Liver (tissue), 9 donors: ENCODE data around the gene PPFIBP1. TPM values are rescaled to one million over a fixed set of nuclear protein-coding genes. Genes with fewer than 3 reads are reported as not detected.
"Not testable (repeated sequence)": the region's sequence is repeated elsewhere in the genome, so short reads cannot be mapped to it uniquely, and the experiment has no call there.

Source experiments
- DNase-seq: peaks from one replicate; pipeline ENCODE4 v3.0.0-alpha.2; 2017; ENCODE audit warnings: low spot score
- H3K27ac ChIP-seq, 2 donors: one replicate each; pipeline ENCODE4 v1.7.0; 2013; ENCODE audit warnings: inconsistent platforms in 2 of 2, low read length in 2 of 2, control low read depth in 1 of 2, low read depth in 1 of 2, mild to moderate bottlenecking in 1 of 2
- H3K27me3 ChIP-seq, 4 donors: one replicate each; pipeline versions ENCODE4 v1.6.1 to v1.7.0; 2013; ENCODE audit warnings: low read length in 3 of 4, inconsistent platforms in 1 of 4, mild to moderate bottlenecking in 1 of 4, moderate library complexity in 1 of 4; ENCODE audit not compliant: control insufficient read depth in 4 of 4, insufficient read depth in 4 of 4
- H3K36me3 ChIP-seq, 4 donors: one replicate each; pipeline versions ENCODE4 v1.6.1 to v1.7.0; 2013; ENCODE audit warnings: low read length in 3 of 4, mild to moderate bottlenecking in 3 of 4, low read depth in 1 of 4, moderate library complexity in 1 of 4; ENCODE audit not compliant: control insufficient read depth in 4 of 4, insufficient read depth in 3 of 4
- H3K4me1 ChIP-seq, 4 donors: one replicate each; pipeline versions ENCODE4 v1.6.1 to v1.7.0; 2013; ENCODE audit warnings: low read length in 3 of 4, mild to moderate bottlenecking in 3 of 4, moderate library complexity in 1 of 4; ENCODE audit not compliant: control insufficient read depth in 4 of 4, insufficient read depth in 4 of 4
- H3K4me3 ChIP-seq, 3 donors: one replicate each; pipeline versions ENCODE4 v1.6.1 to v1.7.0; 2013; ENCODE audit warnings: low read length in 3 of 3, control low read depth in 1 of 3, low read depth in 1 of 3, mild to moderate bottlenecking in 1 of 3
- H3K9ac ChIP-seq, 2 donors: one replicate each; pipeline ENCODE4 v1.7.0; 2013; ENCODE audit warnings: low read length in 2 of 2, mild to moderate bottlenecking in 2 of 2, moderate library complexity in 2 of 2, control low read depth in 1 of 2, low read depth in 1 of 2
- H3K9me3 ChIP-seq, 4 donors: one replicate each; pipeline versions ENCODE4 v1.6.1 to v1.7.0; 2013; ENCODE audit warnings: low read length in 3 of 4; ENCODE audit not compliant: control insufficient read depth in 4 of 4
- FOXA1 ChIP-seq: IDR thresholded peaks from 2 replicates; pipeline ENCODE4 v1.6.1; 2016; ENCODE audit warnings: antibody characterized with exemption
- FOXA2 ChIP-seq: IDR thresholded peaks from 2 replicates; pipeline ENCODE4 v1.6.1; 2016; ENCODE audit warnings: antibody characterized with exemption
- GABPA ChIP-seq, 2 donors: IDR thresholded peaks in 1 of 2; conservative IDR thresholded peaks in 1 of 2; 2 replicates each; pipeline ENCODE4 v1.6.1; 2016; ENCODE audit warnings: antibody characterized with exemption in 2 of 2, mild to moderate bottlenecking in 1 of 2, moderate library complexity in 1 of 2
- HNF4A ChIP-seq, 2 donors: conservative IDR thresholded peaks; 2 replicates each; pipeline ENCODE4 v1.6.1; 2016; ENCODE audit warnings: antibody characterized with exemption in 2 of 2, mild to moderate bottlenecking in 2 of 2
- HNF4G ChIP-seq: IDR thresholded peaks from 2 replicates; pipeline ENCODE4 v1.6.1; 2016; ENCODE audit warnings: antibody characterized with exemption
- JUND ChIP-seq, 2 donors: IDR thresholded peaks; 2 replicates each; pipeline ENCODE4 v1.6.1; 2016; ENCODE audit warnings: antibody characterized with exemption in 2 of 2
- NR2F2 ChIP-seq: IDR thresholded peaks from 2 replicates; pipeline ENCODE4 v1.6.1; 2016; ENCODE audit warnings: antibody characterized with exemption
- RAD21 ChIP-seq, 2 donors: IDR thresholded peaks; 2 replicates each; pipeline ENCODE4 v1.6.1; 2016; ENCODE audit warnings: antibody characterized with exemption in 2 of 2, mild to moderate bottlenecking in 2 of 2
- RXRA ChIP-seq, 2 donors: IDR thresholded peaks; 2 replicates each; pipeline ENCODE4 v1.6.1; 2017 to 2018; ENCODE audit warnings: antibody characterized with exemption in 2 of 2, mild to moderate bottlenecking in 1 of 2
- SP1 ChIP-seq: IDR thresholded peaks from 2 replicates; pipeline ENCODE4 v1.6.1; 2018; ENCODE audit warnings: antibody characterized with exemption, mild to moderate bottlenecking
- TAF1 ChIP-seq: conservative IDR thresholded peaks from 2 replicates; pipeline ENCODE4 v1.6.1; 2016; ENCODE audit warnings: antibody characterized with exemption, mild to moderate bottlenecking
- YY1 ChIP-seq: IDR thresholded peaks from 2 replicates; pipeline ENCODE4 v1.6.1; 2016; ENCODE audit warnings: antibody characterized with exemption, mild to moderate bottlenecking
- WGBS: extraction: QIAGEN DNeasy Blood & Tissue Kit; methylation state at CpG from one replicate; pipeline ENCODE4 v1.1.7; 2013; 5-methylcytosine and 5-hydroxymethylcytosine counted together
- polyA plus RNA-seq, 2 donors: library from polyadenylated mRNA; stranded (reverse) in 1 of 2; unstranded in 1 of 2; fragments of 200-250 nt in 1 of 2; fragments of >200 nt in 1 of 2; fragmentation: Nextera tagmentation in 1 of 2; extraction: Ambion mirVana in 1 of 2; gene quantifications; one replicate each; pipeline versions ENCODE4 v1.2.1 to v1.2.3, GENCODE V29; 2013 to 2015
- total RNA-seq, 2 donors: library from RNA; depleted of rRNA; stranded (reverse); fragments of >200 nt; gene quantifications; one replicate each; pipeline ENCODE4 v1.2.3, GENCODE V29; 2014
- TF ChIP-seq, protein P1 (sequence below): IDR thresholded peaks from 2 replicates; pipeline ENCODE4 v1.6.1; 2016; ENCODE audit warnings: antibody characterized with exemption
- TF ChIP-seq, protein P2 (sequence below): IDR thresholded peaks from 2 replicates; pipeline ENCODE4 v1.6.1; 2016; ENCODE audit warnings: antibody characterized with exemption
- TF ChIP-seq, protein P3 (sequence below): IDR thresholded peaks from 2 replicates; pipeline ENCODE4 v1.6.1; 2016; ENCODE audit warnings: antibody characterized with exemption
- donor health status: healthy.
- donor health status: healthy.
- donor health status: healthy.
- donor health status: healthy.
- donor health status: healthy.

The PPFIBP1 gene
- total and polyA plus RNA-seq, 4 donors: 10.5 to 65.8 (median 17.4) TPM

DNA sequence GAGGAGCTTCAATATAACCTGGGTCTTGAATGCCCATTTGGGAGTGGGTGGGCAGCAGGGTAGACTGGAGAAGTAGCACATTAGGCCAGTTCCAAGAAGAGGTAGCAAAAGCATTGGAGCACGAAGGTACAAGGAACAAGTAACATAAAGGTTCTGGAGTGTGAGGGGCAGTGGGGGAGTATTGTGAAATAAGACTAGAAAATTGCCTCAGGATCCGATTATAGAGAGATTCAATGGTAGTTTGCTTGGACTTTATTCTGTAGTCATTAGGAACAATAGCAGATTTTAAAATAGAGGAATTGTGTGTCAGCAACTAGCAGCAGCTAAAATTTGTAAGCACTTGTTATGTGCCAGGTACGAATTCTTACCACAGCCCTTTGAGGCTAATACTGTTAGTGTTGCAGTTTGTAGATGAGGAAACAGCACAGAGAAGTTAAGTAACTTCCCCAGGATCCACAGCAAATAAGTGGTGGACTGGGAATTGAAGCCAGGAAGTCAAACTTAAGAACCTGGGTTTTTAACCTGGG lies 61.8 kb downstream of the PPFIBP1 start:
- H3K4me3 ChIP-seq: no peak overlapping the region
- H3K27me3 ChIP-seq: no peaks in the 10 kb centered on the region
- no peak overlapping the region for H3K27ac ChIP-seq
- no peaks in the 10 kb centered on the region for H3K9me3 ChIP-seq
- H3K9ac ChIP-seq: no peak overlapping the region
- no peaks in the 10 kb centered on the region for H3K36me3 ChIP-seq
- peak in 1 of 2 donors; percentile 6 for TF ChIP-seq HNF4A (conservative IDR thresholded peaks at IDR 0.05)
- TF ChIP-seq, protein P1, sequence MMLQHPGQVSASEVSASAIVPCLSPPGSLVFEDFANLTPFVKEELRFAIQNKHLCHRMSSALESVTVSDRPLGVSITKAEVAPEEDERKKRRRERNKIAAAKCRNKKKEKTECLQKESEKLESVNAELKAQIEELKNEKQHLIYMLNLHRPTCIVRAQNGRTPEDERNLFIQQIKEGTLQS: no peak
- DNase-seq: no peak
- 68% methylated on average over 3 of the region's 3 CpGs for WGBS
- peaks cover 0 to 14% (median 5%) of the 10 kb centered on the region in 4 donors for H3K4me1 ChIP-seq

DNA sequence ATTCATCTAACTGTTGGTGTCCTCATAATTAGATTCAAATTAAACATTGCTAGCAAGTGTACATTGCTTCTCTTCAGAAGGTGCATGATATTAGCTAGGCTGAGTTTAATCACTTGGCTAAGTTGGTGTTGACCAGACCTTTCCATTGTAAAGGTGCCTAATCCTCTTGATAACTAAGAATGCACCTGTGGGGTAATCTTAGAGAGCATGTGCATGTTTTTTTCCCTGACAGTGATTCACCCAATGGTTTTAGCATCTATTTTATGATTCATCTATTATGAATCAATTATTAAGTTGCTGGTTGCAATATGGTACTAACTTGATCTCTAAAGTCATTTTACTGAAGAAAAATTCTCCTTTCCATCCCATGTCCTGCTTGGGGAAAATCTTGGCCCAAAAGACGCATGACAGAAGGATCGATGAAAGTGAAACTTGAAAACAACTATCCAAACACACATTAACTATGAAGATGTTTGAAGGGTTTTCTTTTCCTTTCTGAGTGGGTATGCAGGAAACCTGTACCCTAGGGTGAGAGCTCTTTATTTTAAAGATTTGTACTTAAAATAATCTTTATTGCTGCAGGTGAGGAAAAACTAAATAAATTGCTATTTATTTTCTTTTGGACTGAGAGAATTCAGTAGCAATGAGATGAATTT lies 64.2 kb downstream of the PPFIBP1 start:
- H3K9me3 ChIP-seq, H3K9ac ChIP-seq, H3K36me3 ChIP-seq, H3K27me3 ChIP-seq, H3K4me3 ChIP-seq, H3K27ac ChIP-seq, DNase-seq: not testable (repeated sequence)
- H3K4me1 ChIP-seq: peaks cover 0 to 13% (median 3%) of the 10 kb centered on the region in 4 donors
- 38% methylated on average over 2 of the region's 2 CpGs for WGBS

DNA sequence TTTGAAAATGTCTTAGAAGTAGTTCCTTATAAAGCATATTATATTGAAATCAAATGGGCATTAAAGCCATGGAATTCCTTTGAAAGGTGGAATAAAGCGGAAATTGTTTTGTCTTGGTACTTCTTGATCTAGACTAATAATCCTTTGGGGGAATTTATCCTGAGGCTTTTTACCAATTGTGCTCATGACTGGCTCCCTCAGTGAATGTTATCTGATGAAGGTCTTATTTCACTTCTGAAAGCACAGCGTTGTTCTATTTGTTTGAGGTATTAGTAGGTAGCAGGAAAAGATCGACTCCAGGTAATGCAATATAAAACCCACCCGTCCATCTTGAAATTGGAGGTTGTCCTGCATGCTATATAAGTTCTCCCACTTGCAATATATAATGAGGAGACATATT lies 64.8 kb downstream of the PPFIBP1 start:
- H3K9me3 ChIP-seq: no peaks in the 10 kb centered on the region
- H3K36me3 ChIP-seq: no peaks in the 10 kb centered on the region
- TF ChIP-seq TAF1: no peak
- TF ChIP-seq, protein P2, sequence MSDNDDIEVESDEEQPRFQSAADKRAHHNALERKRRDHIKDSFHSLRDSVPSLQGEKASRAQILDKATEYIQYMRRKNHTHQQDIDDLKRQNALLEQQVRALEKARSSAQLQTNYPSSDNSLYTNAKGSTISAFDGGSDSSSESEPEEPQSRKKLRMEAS: no peak
- TF ChIP-seq SP1: no peak
- TF ChIP-seq FOXA2: no peak
- no peak for TF ChIP-seq YY1
- TF ChIP-seq, protein P3, sequence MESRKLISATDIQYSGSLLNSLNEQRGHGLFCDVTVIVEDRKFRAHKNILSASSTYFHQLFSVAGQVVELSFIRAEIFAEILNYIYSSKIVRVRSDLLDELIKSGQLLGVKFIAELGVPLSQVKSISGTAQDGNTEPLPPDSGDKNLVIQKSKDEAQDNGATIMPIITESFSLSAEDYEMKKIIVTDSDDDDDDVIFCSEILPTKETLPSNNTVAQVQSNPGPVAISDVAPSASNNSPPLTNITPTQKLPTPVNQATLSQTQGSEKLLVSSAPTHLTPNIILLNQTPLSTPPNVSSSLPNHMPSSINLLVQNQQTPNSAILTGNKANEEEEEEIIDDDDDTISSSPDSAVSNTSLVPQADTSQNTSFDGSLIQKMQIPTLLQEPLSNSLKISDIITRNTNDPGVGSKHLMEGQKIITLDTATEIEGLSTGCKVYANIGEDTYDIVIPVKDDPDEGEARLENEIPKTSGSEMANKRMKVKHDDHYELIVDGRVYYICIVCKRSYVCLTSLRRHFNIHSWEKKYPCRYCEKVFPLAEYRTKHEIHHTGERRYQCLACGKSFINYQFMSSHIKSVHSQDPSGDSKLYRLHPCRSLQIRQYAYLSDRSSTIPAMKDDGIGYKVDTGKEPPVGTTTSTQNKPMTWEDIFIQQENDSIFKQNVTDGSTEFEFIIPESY: no peak
- TF ChIP-seq GABPA (IDR thresholded peaks at IDR 0.05 in 1 of 2, conservative IDR thresholded peaks at IDR 0.05 in 1 of 2): no peak
- no peak for TF ChIP-seq NR2F2
- TF ChIP-seq HNF4G: no peak
- TF ChIP-seq RXRA (IDR thresholded peaks at IDR 0.05): no peak
- no peak for TF ChIP-seq JUND (IDR thresholded peaks at IDR 0.05)
- no peak for TF ChIP-seq FOXA1
- TF ChIP-seq RAD21 (IDR thresholded peaks at IDR 0.05): no peak
- TF ChIP-seq HNF4A (conservative IDR thresholded peaks at IDR 0.05): no peak
- H3K27me3 ChIP-seq: no peaks in the 10 kb centered on the region
- no peak overlapping the region for H3K27ac ChIP-seq
- H3K4me1 ChIP-seq: peaks cover 0 to 13% (median 2%) of the 10 kb centered on the region in 4 donors
- no peak overlapping the region for H3K4me3 ChIP-seq
- no peak overlapping the region for H3K9ac ChIP-seq
- no peak for DNase-seq
- WGBS: 86% methylated on average over 4 of the region's 4 CpGs
